ENCODE measurements around the gene FANCE.
"Not testable (repeated sequence)": the region's sequence is repeated elsewhere in the genome, so short reads cannot be mapped to it uniquely, and the experiment has no call there.

FANCE gene

GRCh38 chr6:35499372-35499771 is 47.2 kb downstream of the FANCE start:
- DNase-seq (ENCODE audit: low spot score), result no peak

- no peak for DNase-seq (ENCODE audit: low spot score)
Measured at GRCh38 chr6:35500782-35501181, 48.6 kb downstream of the FANCE start.

- no peak for DNase-seq (ENCODE audit: low spot score)
Measured at GRCh38 chr6:35501784-35502183, 49.6 kb downstream of the FANCE start.

GRCh38 chr6:35503534-35503933 is 51.4 kb downstream of the FANCE start:
- DNase-seq (ENCODE audit: low spot score), result no peak

GRCh38 chr6:35505999-35506412 is 53.9 kb downstream of the FANCE start:
- no peak for DNase-seq (ENCODE audit: low spot score)

- no peak for DNase-seq (ENCODE audit: low spot score)
Measured at GRCh38 chr6:35506536-35506935, 54.4 kb downstream of the FANCE start.

- no peak for DNase-seq (ENCODE audit: low spot score)
Measured at GRCh38 chr6:35507221-35507620, 55.1 kb downstream of the FANCE start.

GRCh38 chr6:35508027-35508426 is 55.9 kb downstream of the FANCE start:
- no peak for DNase-seq (ENCODE audit: low spot score)

- no peak for DNase-seq (ENCODE audit: low spot score)
Measured at GRCh38 chr6:35508542-35508941, 56.4 kb downstream of the FANCE start.

- no peak for DNase-seq (ENCODE audit: low spot score)
Measured at GRCh38 chr6:35510916-35511561, 58.9 kb downstream of the FANCE start.

GRCh38 chr6:35511562-35511941 is 59.4 kb downstream of the FANCE start:
- DNase-seq (ENCODE audit: low spot score), result no peak

- no peak for DNase-seq (ENCODE audit: low spot score)
Measured at GRCh38 chr6:35512006-35512405, 59.9 kb downstream of the FANCE start.

- DNase-seq (ENCODE audit: low spot score), result no peak
Measured at GRCh38 chr6:35512740-35513139, 60.6 kb downstream of the FANCE start, which contains the start of gene TULP1. Gene TULP1 (minus strand): TSS chr6:35512896. CDS start chr6:35512858, 38 bp downstream.

GRCh38 chr6:35514587-35514986 is 62.4 kb downstream of the FANCE start:
- no peak for DNase-seq (ENCODE audit: low spot score)

GRCh38 chr6:35515939-35516338 is 63.8 kb downstream of the FANCE start:
- DNase-seq (ENCODE audit: low spot score), result not testable (repeated sequence)

Measured in CD4-positive, alpha-beta T cell treated with Interleukin-2 at 100 ng/mL for 4 hours (primary cell).